ENCODE measurements around the gene ARMC7. TPM values are rescaled to one million over a fixed set of nuclear protein-coding genes. Genes with fewer than 3 reads are reported as not detected.
"Not testable (repeated sequence)": the region's sequence is repeated elsewhere in the genome, so short reads cannot be mapped to it uniquely, and the experiment has no call there.

ARMC7 gene
- total and polyA plus RNA-seq, 10 donors, result 7.8 to 19.2 (median 14.4) TPM

- Histone ChIP-seq H3K36me3 (peaks cover 0 to 40% (median 24%) of the 10 kb centered on the region in 6 donors), H3K4me1 (peaks cover 16 to 55% (median 35%) of the 10 kb centered on the region in 6 donors), H3K27ac (peak overlapping the region; percentile 88 to 96 (median 94)), H3K9me3 (no peaks in the 10 kb centered on the region), H3K4me3 (peak overlapping the region; percentile 61 to 96 (median 88)), H3K27me3 (replicated peaks in 1 of 7) (no peaks in the 10 kb centered on the region)
- DNase-seq, result peak; percentile 86
- intact Hi-C loops (cut with DNase I; ENCODE audit: low total_unique reads), result no loop called here
- TF ChIP-seq POLR2A (IDR thresholded peaks at IDR 0.05), result no peak
- TF ChIP-seq CTCF (IDR thresholded peaks at IDR 0.05 in 8 of 11, conservative IDR thresholded peaks at IDR 0.05 in 3 of 11), result peak in 6 of 11 experiments; percentile 16 to 61 (median 35)
- WGBS, 5 donors, result 13 to 21% (median 18%) methylated on average over 19 to 29 of the region's 29 CpGs
Observed at GRCh38 chr17:75130632-75131277, 21.0 kb downstream of the ARMC7 start.

GRCh38 chr17:75131278-75132017, 21.7 kb downstream of the ARMC7 start, which contains the start of gene NT5C:
TSS of gene NT5C (minus strand) at chr17:75131742. CDS start at chr17:75131707, 35 bp downstream.
- intact Hi-C loops (cut with DNase I; ENCODE audit: low total_unique reads), result no loop called here
- peak within 1 kb of the TSS; percentile 61 to 96 (median 88) for H3K4me3 ChIP-seq
- H3K27me3 ChIP-seq (replicated peaks in 1 of 7), result no peaks in the 10 kb centered on the region
- peaks cover 11 to 48% (median 29%) of the 10 kb centered on the region in 6 donors for H3K4me1 ChIP-seq
- peak within 1 kb of the TSS; percentile 88 to 96 (median 94) for H3K27ac ChIP-seq
- peaks cover 0 to 47% (median 27%) of the 10 kb centered on the region in 6 donors for H3K36me3 ChIP-seq
- no peaks in the 10 kb centered on the region for H3K9me3 ChIP-seq
- DNase-seq, result peak; percentile 95
- 0 to 1% (median 1%) methylated on average over 34 to 82 of the region's 82 CpGs for WGBS, 5 donors
- TF ChIP-seq POLR2A (IDR thresholded peaks at IDR 0.05) (peak in 2 of 3 donors; percentile 30 to 49), POLR2AphosphoS5 (IDR thresholded peaks at IDR 0.05) (peak; percentile 87 to 89 (median 89)), CTCF (IDR thresholded peaks at IDR 0.05 in 8 of 11, conservative IDR thresholded peaks at IDR 0.05 in 3 of 11) (peak; percentile 36 to 86 (median 72))

- 76 to 83% (median 79%) methylated on average over 39 to 40 of the region's 40 CpGs for WGBS, 5 donors
- H3K27me3 ChIP-seq (replicated peaks in 1 of 7); H3K9me3 ChIP-seq; intact Hi-C loops (cut with DNase I; ENCODE audit: low total_unique reads): not testable (repeated sequence)
- H3K4me3 ChIP-seq, result peak overlapping the region; percentile 61 to 96 (median 88)
- H3K4me1 ChIP-seq, result peaks cover 11 to 41% (median 27%) of the 10 kb centered on the region in 6 donors
- peak overlapping the region; percentile 88 to 96 (median 94) for H3K27ac ChIP-seq
- DNase-seq, result peak; percentile 58
- H3K36me3 ChIP-seq, result peaks cover 0 to 50% (median 27%) of the 10 kb centered on the region in 6 donors
Observed at GRCh38 chr17:75132018-75133000, 22.5 kb downstream of the ARMC7 start.

GRCh38 chr17:75133001-75133400, 23.2 kb downstream of the ARMC7 start:
- Histone ChIP-seq H3K9me3 (no peaks in the 10 kb centered on the region), H3K4me3 (no peak overlapping the region), H3K4me1 (peaks cover 11 to 41% (median 27%) of the 10 kb centered on the region in 6 donors), H3K27me3 (replicated peaks in 1 of 7) (no peaks in the 10 kb centered on the region), H3K27ac (peak overlapping the region in 2 of 8 donors; percentile 6 to 10), H3K36me3 (peaks cover 0 to 53% (median 27%) of the 10 kb centered on the region in 6 donors)
- no peak for TF ChIP-seq POLR2AphosphoS5 (IDR thresholded peaks at IDR 0.05)
- peak; percentile 54 for DNase-seq
- WGBS, 5 donors, result 93 to 100% (median 97%) methylated on average over 3 of the region's 3 CpGs
- intact Hi-C loops (cut with DNase I; ENCODE audit: low total_unique reads), result no loop called here

- H3K27me3 ChIP-seq (replicated peaks in 1 of 7); H3K9me3 ChIP-seq; H3K4me3 ChIP-seq; H3K27ac ChIP-seq; intact Hi-C loops (cut with DNase I; ENCODE audit: low total_unique reads): not testable (repeated sequence)
- peak; percentile 25 for DNase-seq
- 93 to 95% (median 95%) methylated on average over 14 of the region's 14 CpGs for WGBS, 5 donors
- peaks cover 11 to 41% (median 27%) of the 10 kb centered on the region in 6 donors for H3K4me1 ChIP-seq
- H3K36me3 ChIP-seq, result peaks cover 0 to 54% (median 22%) of the 10 kb centered on the region in 6 donors
Observed at GRCh38 chr17:75133607-75134347, 24.0 kb downstream of the ARMC7 start.

Data from spleen (tissue), 11 donors.